ENCODE measurements around the gene CTCFL.

Gene CTCFL

DNA sequence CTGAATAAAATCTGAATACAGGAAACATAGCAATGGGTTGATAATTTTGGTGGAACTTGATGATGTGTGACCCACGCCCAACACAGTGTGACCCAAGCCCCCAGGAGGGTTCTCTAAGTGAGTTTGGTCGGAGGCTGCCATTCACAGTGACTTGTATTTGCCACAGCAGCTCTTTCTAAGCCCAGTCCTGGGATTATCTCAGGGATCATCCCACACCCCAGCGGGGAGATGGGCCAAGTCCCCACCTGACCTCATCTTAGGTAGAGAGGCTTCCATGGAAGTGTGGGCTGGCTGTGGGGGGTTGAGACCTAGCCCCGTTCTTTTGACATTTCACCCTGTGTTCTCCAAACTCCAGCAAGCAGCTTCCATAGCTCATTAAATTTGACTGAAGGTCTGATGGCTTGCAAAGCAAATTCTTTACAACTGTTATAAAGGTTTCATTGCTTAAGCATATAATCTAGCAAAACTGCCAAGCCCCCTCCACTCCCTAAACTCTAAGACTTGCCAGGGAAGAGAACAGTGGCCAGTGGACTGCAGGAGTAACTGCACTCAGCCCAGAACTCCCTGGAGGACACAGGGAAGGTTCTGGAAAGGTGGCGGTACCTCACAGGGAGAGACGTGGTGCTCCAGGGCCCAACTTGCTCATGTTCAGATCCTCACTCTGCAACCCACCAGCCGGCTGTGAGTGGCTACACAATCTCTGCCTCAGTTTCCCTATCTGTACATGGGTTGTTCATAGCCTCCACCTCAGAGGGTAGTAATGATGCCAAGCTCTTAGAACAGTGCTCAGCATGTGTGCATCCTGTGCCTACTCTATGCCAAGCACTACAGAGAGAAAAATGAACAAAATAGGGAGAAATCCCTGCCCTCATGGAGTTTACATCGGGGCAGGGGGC lies 35.0 kb upstream of the CTCFL start:
- DNase-seq (ENCODE audit: low read depth) = no peak
- TF ChIP-seq, protein P1, sequence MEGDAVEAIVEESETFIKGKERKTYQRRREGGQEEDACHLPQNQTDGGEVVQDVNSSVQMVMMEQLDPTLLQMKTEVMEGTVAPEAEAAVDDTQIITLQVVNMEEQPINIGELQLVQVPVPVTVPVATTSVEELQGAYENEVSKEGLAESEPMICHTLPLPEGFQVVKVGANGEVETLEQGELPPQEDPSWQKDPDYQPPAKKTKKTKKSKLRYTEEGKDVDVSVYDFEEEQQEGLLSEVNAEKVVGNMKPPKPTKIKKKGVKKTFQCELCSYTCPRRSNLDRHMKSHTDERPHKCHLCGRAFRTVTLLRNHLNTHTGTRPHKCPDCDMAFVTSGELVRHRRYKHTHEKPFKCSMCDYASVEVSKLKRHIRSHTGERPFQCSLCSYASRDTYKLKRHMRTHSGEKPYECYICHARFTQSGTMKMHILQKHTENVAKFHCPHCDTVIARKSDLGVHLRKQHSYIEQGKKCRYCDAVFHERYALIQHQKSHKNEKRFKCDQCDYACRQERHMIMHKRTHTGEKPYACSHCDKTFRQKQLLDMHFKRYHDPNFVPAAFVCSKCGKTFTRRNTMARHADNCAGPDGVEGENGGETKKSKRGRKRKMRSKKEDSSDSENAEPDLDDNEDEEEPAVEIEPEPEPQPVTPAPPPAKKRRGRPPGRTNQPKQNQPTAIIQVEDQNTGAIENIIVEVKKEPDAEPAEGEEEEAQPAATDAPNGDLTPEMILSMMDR (IDR thresholded peaks at IDR 0.05; ENCODE audit: insufficient read depth, low read depth, low read length, missing control alignments) = no peak
- H3K4me3 ChIP-seq (ENCODE audit: low read length) = no peak overlapping the region

DNA sequence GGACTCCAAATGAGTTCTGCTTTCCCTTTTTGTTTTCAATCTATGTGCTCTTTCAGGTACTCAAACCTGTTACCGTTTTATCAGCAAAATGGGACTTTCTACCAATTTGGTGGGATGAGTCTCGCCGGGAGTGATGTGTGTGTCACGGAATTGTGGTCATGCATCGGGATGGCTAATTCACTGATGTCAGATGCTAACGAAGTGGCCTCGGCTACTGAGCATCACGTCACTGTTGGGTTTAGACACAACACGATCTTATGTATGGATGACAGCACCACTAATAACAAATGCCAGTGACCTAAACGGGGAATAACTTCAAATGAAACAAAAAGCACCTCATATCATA lies 34.3 kb upstream of the CTCFL start:
- H3K4me3 ChIP-seq (ENCODE audit: low read length) = no peak overlapping the region
- DNase-seq (ENCODE audit: low read depth) = no peak
- TF ChIP-seq, protein P1 (IDR thresholded peaks at IDR 0.05; ENCODE audit: insufficient read depth, low read depth, low read length, missing control alignments) = no peak

DNA sequence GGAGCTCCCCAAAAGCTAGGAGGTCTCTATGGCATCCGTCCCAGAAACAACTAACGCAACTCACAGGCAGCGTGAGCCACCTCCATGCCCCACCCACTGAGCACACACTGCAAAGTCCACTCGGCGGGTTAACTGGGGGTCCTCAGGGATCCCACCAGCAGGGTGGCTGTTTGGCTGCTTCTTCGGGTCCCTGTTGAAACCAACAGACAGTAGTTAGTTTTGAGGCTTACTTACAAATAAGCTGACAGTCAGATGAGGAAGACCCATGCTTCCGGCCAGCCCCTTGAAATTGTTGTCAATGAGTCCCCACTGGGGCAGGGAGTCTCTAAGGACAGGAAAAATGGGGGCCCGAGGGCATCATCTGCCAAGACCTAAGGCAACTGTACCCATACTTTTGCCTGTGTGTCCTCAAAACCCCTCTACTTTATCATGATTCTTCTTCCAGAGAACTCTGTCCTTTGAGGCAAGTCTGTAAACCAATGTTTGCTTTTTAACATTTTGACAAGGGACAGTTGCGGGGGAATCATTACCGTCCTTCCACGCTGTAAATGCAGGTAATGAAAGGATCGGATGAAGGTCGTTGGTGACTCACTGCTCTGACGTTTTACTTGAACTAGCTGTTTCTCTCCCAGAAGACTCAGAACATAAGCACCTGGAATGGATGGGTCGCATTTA lies 33.8 kb upstream of the CTCFL start:
- no peak overlapping the region for H3K4me3 ChIP-seq (ENCODE audit: low read length)
- TF ChIP-seq, protein P1 (IDR thresholded peaks at IDR 0.05; ENCODE audit: insufficient read depth, low read depth, low read length, missing control alignments) = no peak
- no peak for DNase-seq (ENCODE audit: low read depth)

DNA sequence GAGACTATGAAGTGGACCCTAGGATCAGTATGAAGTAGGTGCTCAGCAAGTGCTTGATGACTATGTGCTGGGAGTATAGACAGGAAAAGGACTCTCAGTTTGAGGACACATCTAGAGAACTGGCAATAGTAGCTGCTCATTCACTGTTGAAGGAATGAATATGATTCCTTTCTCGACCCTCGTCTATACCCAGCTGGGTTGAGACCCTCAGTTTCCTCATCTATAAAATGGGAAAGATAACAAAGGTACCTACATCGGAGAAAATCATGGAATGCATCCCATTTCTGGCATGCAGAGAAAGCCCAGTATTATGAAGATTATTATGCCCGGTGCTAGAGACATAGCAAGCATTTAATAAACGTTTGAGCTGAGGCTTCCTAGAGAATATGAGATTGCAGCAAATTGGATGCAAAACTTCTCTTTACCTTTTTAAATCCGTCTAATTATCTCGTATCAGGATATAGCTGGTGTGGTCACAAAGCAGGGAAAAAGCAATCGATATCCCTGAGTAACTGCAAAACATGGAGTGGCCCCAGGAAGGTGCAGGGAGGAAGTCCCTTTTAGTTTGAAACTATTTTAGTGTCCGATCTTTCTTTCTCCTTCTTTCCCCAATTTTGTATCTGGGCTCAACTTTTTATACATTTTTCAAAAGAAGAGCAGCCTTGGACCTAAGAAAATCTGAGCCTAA lies 33.1 kb upstream of the CTCFL start:
- DNase-seq (ENCODE audit: low read depth) = no peak
- no peak overlapping the region for H3K4me3 ChIP-seq (ENCODE audit: low read length)
- TF ChIP-seq, protein P1 (IDR thresholded peaks at IDR 0.05; ENCODE audit: insufficient read depth, low read depth, low read length, missing control alignments) = no peak

DNA sequence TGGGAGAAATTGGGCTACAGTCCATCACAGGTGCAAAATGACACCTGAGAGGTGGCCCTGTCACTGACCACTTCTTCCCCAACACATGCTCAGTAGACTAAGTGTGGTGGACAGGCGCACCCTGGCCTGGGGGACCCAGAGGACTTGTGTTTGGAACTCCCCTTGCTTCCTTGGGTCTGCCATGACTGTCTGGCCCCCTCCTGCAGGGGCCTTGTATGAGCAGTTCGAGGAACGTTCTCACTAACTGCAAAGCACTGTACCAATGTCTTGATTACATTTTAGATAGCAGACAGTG lies 32.0 kb upstream of the CTCFL start:
- no peak overlapping the region for H3K4me3 ChIP-seq (ENCODE audit: low read length)
- TF ChIP-seq, protein P1 (IDR thresholded peaks at IDR 0.05; ENCODE audit: insufficient read depth, low read depth, low read length, missing control alignments) = no peak
- no peak for DNase-seq (ENCODE audit: low read depth)

DNA sequence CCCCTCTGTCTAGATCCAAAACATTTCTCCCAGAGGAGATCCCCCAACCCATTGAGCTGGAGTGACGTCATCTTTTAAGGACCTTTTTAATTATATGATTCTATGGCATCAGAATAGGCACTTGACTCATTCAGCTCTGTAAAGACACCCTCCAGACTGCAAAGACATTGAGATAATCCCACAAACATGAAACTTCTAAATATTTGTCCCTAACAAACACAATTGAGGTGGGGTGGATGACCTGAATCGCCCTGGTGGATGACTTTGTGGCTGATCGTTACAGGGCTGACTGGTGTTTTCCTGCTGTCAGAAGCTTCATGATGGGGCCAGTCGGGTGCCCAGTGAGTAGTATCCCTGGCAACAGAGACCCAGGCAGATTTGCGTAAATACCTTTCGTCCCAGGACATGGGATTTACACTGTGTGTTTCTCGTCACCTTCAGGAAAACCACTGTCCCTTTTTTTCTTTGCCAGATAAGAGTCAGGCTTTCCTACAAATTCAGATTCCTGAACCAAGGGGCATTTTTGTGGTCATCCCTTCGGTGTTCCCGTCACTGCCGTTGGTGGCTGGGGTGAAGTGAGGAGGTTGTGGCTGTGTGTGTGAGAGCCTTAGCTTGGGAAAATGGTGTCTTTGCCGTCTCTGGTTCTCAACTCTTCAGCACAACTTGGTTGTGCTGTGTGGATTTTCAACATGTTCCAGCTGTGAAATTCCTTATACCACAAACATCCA lies 30.7 kb upstream of the CTCFL start:
- TF ChIP-seq, protein P1 (IDR thresholded peaks at IDR 0.05; ENCODE audit: insufficient read depth, low read depth, low read length, missing control alignments) = no peak
- DNase-seq (ENCODE audit: low read depth) = no peak
- H3K4me3 ChIP-seq (ENCODE audit: low read length) = no peak overlapping the region
